NT2/D1 (cell line): ENCODE measurements around the gene SREBF2.

Source experiments
- SUZ12 ChIP-seq: IDR thresholded peaks from 2 replicates; pipeline ENCODE4 v1.6.1; 2011; ENCODE audit not compliant: insufficient read length, insufficient read depth; ENCODE audit errors: extremely low read depth
- ZNF274 ChIP-seq: IDR thresholded peaks from 2 replicates; pipeline ENCODE4 v1.6.1; 2011; ENCODE audit warnings: mild to moderate bottlenecking, low read depth, low read length

- TF ChIP-seq SUZ12 (no peak), ZNF274 (no peak)
Measured at GRCh38 chr22:41826430-41827383, 6.2 kb upstream of the SREBF2 start.
